ENCODE results near the gene RNF13.

The RNF13 gene

GRCh38 chr3:149812606-149813366 lies at the start of gene RNF13:
RNF13 (plus strand) TSS chr3:149813215; CDS start chr3:149846027, 32,812 bp downstream.
- no peak for TF ChIP-seq CTCF (IDR thresholded peaks at IDR 0.05; ENCODE audit: extremely low read depth, missing control alignments)
- DNase-seq (ENCODE audit: low spot score), result peak; percentile 83

GRCh38 chr3:149763565-149764195 lies 49.3 kb upstream of the RNF13 start:
- TF ChIP-seq CTCF (IDR thresholded peaks at IDR 0.05; ENCODE audit: extremely low read depth, missing control alignments), result no peak
- DNase-seq (ENCODE audit: low spot score), result no peak

- no peak for TF ChIP-seq CTCF (IDR thresholded peaks at IDR 0.05; ENCODE audit: extremely low read depth, missing control alignments)
Observed at GRCh38 chr3:149764302-149764701, 48.7 kb upstream of the RNF13 start.

GRCh38 chr3:149765762-149766334 lies 47.2 kb upstream of the RNF13 start:
- TF ChIP-seq CTCF (IDR thresholded peaks at IDR 0.05; ENCODE audit: extremely low read depth, missing control alignments), result peak; percentile 11
- DNase-seq (ENCODE audit: low spot score), result no peak

More at GRCh38 chr3:149764302-149764701, 48.7 kb upstream of the RNF13 start:
- no peak for DNase-seq (ENCODE audit: low spot score)

GRCh38 chr3:149767720-149768119 lies 45.3 kb upstream of the RNF13 start:
- DNase-seq (ENCODE audit: low spot score), result no peak
- no peak for TF ChIP-seq CTCF (IDR thresholded peaks at IDR 0.05; ENCODE audit: extremely low read depth, missing control alignments)

GRCh38 chr3:149768704-149769103 lies 44.3 kb upstream of the RNF13 start:
- TF ChIP-seq CTCF (IDR thresholded peaks at IDR 0.05; ENCODE audit: extremely low read depth, missing control alignments), result no peak

GRCh38 chr3:149770246-149770645 lies 42.8 kb upstream of the RNF13 start:
- no peak for TF ChIP-seq CTCF (IDR thresholded peaks at IDR 0.05; ENCODE audit: extremely low read depth, missing control alignments)
- no peak for DNase-seq (ENCODE audit: low spot score)

More at GRCh38 chr3:149768704-149769103, 44.3 kb upstream of the RNF13 start:
- no peak for DNase-seq (ENCODE audit: low spot score)
